Stomach smooth muscle (tissue), 2 donors: ENCODE data around the gene COL27A1.
"Not testable (repeated sequence)": the region's sequence is repeated elsewhere in the genome, so short reads cannot be mapped to it uniquely, and the experiment has no call there.

Experiments
- H3K27ac ChIP-seq: one replicate; pipeline ENCODE4 v1.7.0; 2013; ENCODE audit warnings: mild to moderate bottlenecking, low read length, inconsistent platforms
- H3K27me3 ChIP-seq, 2 donors: one replicate each; pipeline ENCODE4 v1.7.0; 2013; ENCODE audit warnings: low read length in 2 of 2; ENCODE audit not compliant: insufficient read depth in 2 of 2, control insufficient read depth in 1 of 2
- H3K36me3 ChIP-seq, 2 donors: one replicate each; pipeline ENCODE4 v1.7.0; 2013; ENCODE audit warnings: low read length in 2 of 2; ENCODE audit not compliant: control insufficient read depth in 2 of 2, insufficient read depth in 2 of 2
- H3K4me1 ChIP-seq: one replicate; pipeline ENCODE4 v1.7.0; 2013; ENCODE audit warnings: low read length; ENCODE audit not compliant: control insufficient read depth, insufficient read depth
- H3K4me3 ChIP-seq, 2 donors: one replicate each; pipeline ENCODE4 v1.7.0; 2013; ENCODE audit warnings: low read length in 2 of 2
- H3K9ac ChIP-seq, 2 donors: one replicate each; pipeline ENCODE4 v1.7.0; 2013; ENCODE audit warnings: low read length in 2 of 2, mild to moderate bottlenecking in 1 of 2
- H3K9me3 ChIP-seq, 2 donors: one replicate each; pipeline ENCODE4 v1.7.0; 2013; ENCODE audit warnings: low read length in 2 of 2; ENCODE audit not compliant: control insufficient read depth in 2 of 2
- donor health status: healthy.
- donor health status: Pancreatic carcinoma.

COL27A1 gene

DNA sequence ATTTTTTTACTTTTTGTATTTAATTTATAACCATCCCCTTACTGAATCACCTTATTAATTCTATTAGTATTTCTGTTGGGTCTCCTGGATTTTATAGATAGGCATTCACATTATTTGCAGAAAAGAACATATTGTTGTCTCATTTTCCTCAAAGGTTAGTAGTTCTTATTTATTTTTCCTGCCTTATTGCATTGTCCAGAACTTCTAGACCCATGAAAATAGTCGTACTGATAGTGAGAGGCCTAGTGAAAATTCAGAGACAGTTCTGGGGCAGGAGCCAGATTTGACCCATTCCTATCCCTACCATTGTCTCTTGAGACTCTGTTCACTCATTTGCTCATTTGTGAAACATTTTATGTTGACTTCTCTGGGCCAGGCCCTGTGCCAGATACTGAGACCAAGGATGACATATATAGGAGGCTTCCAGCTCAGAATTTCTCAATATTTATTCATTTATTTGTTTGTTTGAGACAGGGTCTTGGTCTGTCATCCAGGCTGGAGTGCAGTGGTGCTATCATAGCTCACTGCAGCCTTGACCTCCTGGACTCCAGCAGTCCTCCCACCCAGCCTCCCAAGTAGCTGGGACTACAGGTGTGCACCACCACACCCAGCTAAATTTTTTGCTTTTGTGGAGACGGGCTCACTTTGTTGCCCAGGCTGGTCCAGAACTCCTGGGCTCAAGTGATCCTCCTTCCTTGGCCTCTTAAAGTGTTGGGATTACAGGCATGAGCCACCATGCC lies 34.7 kb downstream of the COL27A1 start:
- H3K36me3 ChIP-seq: no peaks in the 10 kb centered on the region
- peaks cover 5% of the 10 kb centered on the region for H3K4me1 ChIP-seq
- no peaks in the 10 kb centered on the region for H3K27me3 ChIP-seq
- peaks cover 0 to 3% of the 10 kb centered on the region in 2 donors for H3K9me3 ChIP-seq
- no peak overlapping the region for H3K4me3 ChIP-seq
- H3K9ac ChIP-seq: no peak overlapping the region
- H3K27ac ChIP-seq: no peak overlapping the region

DNA sequence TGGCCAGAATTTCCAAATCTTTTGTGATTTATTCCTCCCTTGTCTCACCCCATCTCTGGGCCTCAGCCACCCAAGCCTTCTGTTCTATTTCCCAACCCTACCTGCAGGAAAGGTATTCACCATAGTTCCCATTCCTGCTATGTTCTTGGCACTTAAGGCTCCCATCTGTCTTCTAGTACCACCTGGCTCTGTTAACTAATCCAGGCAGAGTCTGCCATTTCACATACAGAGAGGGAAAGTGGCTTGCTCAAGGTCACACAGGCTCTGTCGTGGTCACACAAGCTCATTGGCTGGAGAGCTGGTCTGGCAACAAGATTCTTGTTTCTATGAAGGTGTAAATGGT lies 35.2 kb downstream of the COL27A1 start:
- Histone ChIP-seq H3K4me3 (no peak overlapping the region), H3K27me3 (no peaks in the 10 kb centered on the region), H3K9me3 (peaks cover 0 to 3% of the 10 kb centered on the region in 2 donors), H3K9ac (no peak overlapping the region), H3K4me1 (peaks cover 5% of the 10 kb centered on the region), H3K36me3 (no peaks in the 10 kb centered on the region), H3K27ac (no peak overlapping the region)

GRCh38 chr9:114191402-114191801 lies 36.1 kb downstream of the COL27A1 start:
- not testable (repeated sequence) for H3K4me3 ChIP-seq, H3K27me3 ChIP-seq, H3K4me1 ChIP-seq

DNA sequence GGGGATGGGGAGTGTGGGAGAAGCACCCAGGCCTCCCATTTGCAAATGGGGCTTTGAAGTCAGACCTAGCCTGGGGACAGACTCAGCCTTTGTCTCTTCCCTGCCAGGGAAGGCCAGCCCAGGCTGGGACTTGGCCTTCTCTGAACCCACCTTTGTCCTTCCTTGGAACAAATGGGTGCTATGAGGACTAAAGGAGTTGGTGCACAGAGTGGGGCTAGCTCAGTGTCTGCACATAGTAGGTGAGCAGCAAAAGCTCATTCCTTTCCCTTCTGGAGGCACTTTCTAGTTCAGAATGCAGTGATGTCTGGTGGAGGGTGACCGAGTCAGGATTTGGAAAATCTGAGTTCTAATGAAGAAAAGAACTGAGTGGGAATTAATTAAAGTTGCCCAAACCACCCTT lies 37.2 kb downstream of the COL27A1 start:
- Histone ChIP-seq H3K27ac (no peak overlapping the region), H3K4me1 (peaks cover 3% of the 10 kb centered on the region), H3K4me3 (no peak overlapping the region), H3K36me3 (no peaks in the 10 kb centered on the region), H3K27me3 (no peaks in the 10 kb centered on the region), H3K9me3 (peaks cover 0 to 3% of the 10 kb centered on the region in 2 donors), H3K9ac (no peak overlapping the region)

More at GRCh38 chr9:114191402-114191801, 36.1 kb downstream of the COL27A1 start:
- H3K36me3 ChIP-seq, H3K27ac ChIP-seq, H3K9ac ChIP-seq, H3K9me3 ChIP-seq: not testable (repeated sequence)

DNA sequence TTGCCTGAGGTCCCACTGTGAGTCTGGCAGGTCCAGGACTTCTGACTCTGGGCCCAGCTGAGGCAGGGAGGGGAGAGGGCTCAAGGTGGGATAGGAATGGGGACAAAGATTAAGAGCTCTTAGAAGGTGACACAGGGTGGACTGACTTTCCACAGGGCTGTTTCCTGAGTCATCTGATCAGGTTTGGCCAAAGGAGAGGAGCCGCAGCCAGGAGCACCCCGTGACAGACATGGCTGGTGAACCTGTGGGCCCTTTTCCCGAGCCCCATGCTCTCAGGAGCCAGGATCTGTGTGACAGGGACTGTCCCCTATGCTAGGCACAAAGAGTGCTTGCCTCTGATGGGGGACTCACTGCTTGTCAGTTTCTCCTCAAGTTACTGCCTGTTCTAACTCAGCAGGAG lies 37.8 kb downstream of the COL27A1 start:
- Histone ChIP-seq H3K27me3 (no peaks in the 10 kb centered on the region), H3K9ac (no peak overlapping the region), H3K4me3 (no peak overlapping the region), H3K27ac (no peak overlapping the region), H3K4me1 (peaks cover 2% of the 10 kb centered on the region), H3K9me3 (peaks cover 0 to 3% of the 10 kb centered on the region in 2 donors), H3K36me3 (no peaks in the 10 kb centered on the region)

GRCh38 chr9:114196117-114196516 lies 40.8 kb downstream of the COL27A1 start:
- Histone ChIP-seq H3K9me3 (no peaks in the 10 kb centered on the region), H3K27me3 (no peaks in the 10 kb centered on the region), H3K9ac (no peak overlapping the region), H3K4me3 (no peak overlapping the region), H3K36me3 (no peaks in the 10 kb centered on the region), H3K27ac (no peak overlapping the region), H3K4me1 (peaks cover 9% of the 10 kb centered on the region)

- H3K4me1 ChIP-seq: peaks cover 9% of the 10 kb centered on the region
- no peaks in the 10 kb centered on the region for H3K27me3 ChIP-seq
- H3K9me3 ChIP-seq: no peaks in the 10 kb centered on the region
- no peaks in the 10 kb centered on the region for H3K36me3 ChIP-seq
- no peak overlapping the region for H3K9ac ChIP-seq
- H3K27ac ChIP-seq: no peak overlapping the region
- H3K4me3 ChIP-seq: no peak overlapping the region
Measured at GRCh38 chr9:114196979-114197622, 41.8 kb downstream of the COL27A1 start.

DNA sequence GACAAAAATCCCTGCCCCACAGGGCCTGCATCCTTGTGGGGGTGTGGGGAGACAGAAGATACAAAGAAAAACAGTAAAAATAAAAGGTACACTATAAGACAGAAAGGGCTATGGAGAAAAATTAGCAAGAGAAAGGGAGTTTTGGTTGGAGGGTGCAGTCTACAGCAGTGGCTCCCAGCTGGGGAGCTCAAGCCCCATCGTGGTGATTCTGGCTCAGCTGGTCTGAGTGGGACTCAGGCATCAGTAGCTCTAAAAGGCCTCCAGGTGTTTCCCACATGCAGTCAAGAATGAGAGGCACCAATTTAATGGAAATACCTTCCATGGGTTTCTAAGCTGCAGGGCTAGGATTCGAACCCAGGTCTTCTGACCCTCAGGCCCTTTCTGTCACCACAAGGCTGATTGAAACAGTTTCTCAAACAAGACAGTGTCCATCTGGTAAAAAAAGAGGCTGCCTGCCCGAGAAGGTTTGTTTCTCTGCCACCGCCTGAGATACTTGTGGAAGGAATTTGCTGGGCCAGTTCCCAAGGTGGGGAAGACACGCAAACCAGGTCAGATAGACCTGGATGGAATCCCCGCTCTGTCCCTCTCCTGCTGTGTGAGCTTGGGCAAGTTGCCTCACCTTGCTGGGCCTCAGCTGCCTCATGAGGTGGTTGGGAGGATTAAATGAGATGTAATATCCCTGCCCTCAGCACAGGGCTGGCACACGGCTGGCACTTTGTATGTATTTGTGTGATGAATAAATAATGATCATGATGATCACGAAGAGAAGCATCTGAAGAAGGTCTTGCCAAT lies 43.1 kb downstream of the COL27A1 start:
- no peaks in the 10 kb centered on the region for H3K9me3 ChIP-seq
- H3K4me3 ChIP-seq: no peak overlapping the region
- no peak overlapping the region for H3K27ac ChIP-seq
- no peaks in the 10 kb centered on the region for H3K27me3 ChIP-seq
- peaks cover 9% of the 10 kb centered on the region for H3K4me1 ChIP-seq
- H3K36me3 ChIP-seq: peaks cover 0 to 2% of the 10 kb centered on the region in 2 donors
- H3K9ac ChIP-seq: no peak overlapping the region

DNA sequence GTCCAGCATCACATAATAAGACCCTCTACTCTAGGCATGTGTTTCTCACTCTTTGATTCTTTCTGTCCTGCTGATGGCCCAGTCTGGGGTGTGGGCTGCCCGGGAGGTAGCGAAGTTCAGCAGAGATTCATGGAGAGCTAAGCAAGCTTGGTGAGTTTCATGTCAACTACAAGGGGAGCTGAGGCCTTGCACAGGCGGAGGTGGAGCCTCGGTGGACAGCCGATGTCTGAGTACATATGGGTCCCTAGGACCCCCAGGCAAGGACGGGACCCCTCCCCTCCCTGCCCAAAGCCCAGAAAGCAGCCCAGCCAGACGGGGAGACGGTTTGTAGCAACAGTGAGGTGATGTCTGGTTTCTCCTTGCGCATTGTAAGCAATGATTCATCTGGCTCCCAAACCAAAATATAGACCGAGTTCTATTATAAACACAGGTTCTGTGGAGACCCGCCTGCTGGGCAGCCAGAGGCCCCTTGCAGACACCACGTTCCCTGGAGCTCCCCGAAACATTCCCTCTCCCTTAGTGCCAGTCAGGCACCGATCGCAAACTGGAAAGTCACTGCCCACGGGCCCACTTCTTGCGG lies 45.5 kb downstream of the COL27A1 start:
- Histone ChIP-seq H3K36me3 (peaks cover 0 to 2% of the 10 kb centered on the region in 2 donors), H3K4me1 (peaks cover 19% of the 10 kb centered on the region), H3K9ac (no peak overlapping the region), H3K9me3 (no peaks in the 10 kb centered on the region), H3K27me3 (no peaks in the 10 kb centered on the region), H3K27ac (no peak overlapping the region), H3K4me3 (no peak overlapping the region)

DNA sequence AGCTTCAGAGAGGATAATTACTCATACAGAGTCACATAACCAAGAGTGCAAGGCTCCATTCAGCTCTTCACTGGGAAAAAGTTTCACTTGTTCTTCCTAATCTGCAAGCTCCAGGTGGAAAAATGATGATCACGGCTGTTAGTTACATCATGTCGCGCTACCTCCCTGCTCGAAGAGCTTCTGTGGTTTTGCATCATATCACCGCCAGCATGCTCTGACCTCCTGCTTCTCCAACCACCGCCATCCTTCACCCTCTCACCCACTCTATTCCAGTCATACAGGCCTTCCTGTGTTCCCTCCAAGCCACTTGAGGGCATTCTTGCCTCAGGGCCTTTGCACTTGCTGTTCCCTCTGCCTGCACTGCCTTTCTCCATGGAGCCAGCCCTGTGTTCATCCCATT lies 47.1 kb downstream of the COL27A1 start:
- peaks cover 32% of the 10 kb centered on the region for H3K4me1 ChIP-seq
- no peaks in the 10 kb centered on the region for H3K27me3 ChIP-seq
- H3K9ac ChIP-seq: no peak overlapping the region
- no peak overlapping the region for H3K4me3 ChIP-seq
- H3K36me3 ChIP-seq: peaks cover 0 to 2% of the 10 kb centered on the region in 2 donors
- H3K27ac ChIP-seq: no peak overlapping the region
- H3K9me3 ChIP-seq: no peaks in the 10 kb centered on the region
